K562 (cell line): ENCODE results near the gene CYTH1. TPM values are rescaled to one million over a fixed set of nuclear protein-coding genes. Genes with fewer than 3 reads are reported as not detected.

Experiments
- ATAC-seq: fragments of 200-7000 bp; cut with Tn5 transposase; 3 replicates; pipeline ENCODE4 v1.9.1; 2020; ENCODE audit warnings: moderate library complexity
- BruUV-seq: library from RNA; stranded (reverse); fragments of 400-500 nt; replicated peaks from 2 replicates; lab custom pipeline; 2021; lab: Mats Ljungman, UMichigan
- CTCF ChIA-PET: fragments of 300-600 bp; formaldehyde crosslinking; extraction: SDS; loops from one replicate; lab custom pipeline; 2021; ENCODE audit warnings: low intra/inter-chr PET ratio; lab: Yijun Ruan, JAX
- POLR2A ChIA-PET: fragments of 300-600, 350-650 bp; sonication (Branson Sonifier 250); formaldehyde crosslinking; extraction: SDS; loops from one replicate; lab custom pipeline; 2021; ENCODE audit warnings: antibody characterized with exemption, inconsistent platforms; lab: Yijun Ruan, JAX
- DNase-seq, 4 experiments: peaks; one replicate each; pipeline versions ENCODE4 v3.0.0 to v3.0.0-alpha.2; 2011 to 2018; ENCODE audit warnings: low spot score in 3 of 4, mixed read lengths in 3 of 4; ENCODE audit errors: extremely low read depth in 1 of 4
- FAIRE-seq: peaks from 2 replicates; lab custom pipeline; 2011; peaks lifted over from hg19 to GRCh38; lab: Jason Lieb, UNC
- H2AFZ ChIP-seq: 2 replicates; pipeline ENCODE4 v1.6.0; 2011; ENCODE audit warnings: low read depth, low read length, control low read depth, inconsistent platforms
- H3K27ac ChIP-seq: fragments of 200-600 bp; 3 replicates; pipeline ENCODE4 v1.8.0; 2011; ENCODE audit warnings: low read depth, mild to moderate bottlenecking, control low read depth, inconsistent platforms, low read length, moderate library complexity, mixed read lengths; ENCODE audit errors: extremely low read depth
- H3K27me3 ChIP-seq, 2 experiments: fragments of 300-600 bp in 1 of 2; 2 replicates in 1 of 2; 3 replicates in 1 of 2; pipeline versions ENCODE4 v1.6.0 to v1.8.0; 2011; ENCODE audit warnings: inconsistent platforms in 2 of 2, low read length in 2 of 2, mild to moderate bottlenecking in 1 of 2, mixed read lengths in 1 of 2, moderate library complexity in 1 of 2; ENCODE audit not compliant: control insufficient read depth in 2 of 2, insufficient read depth in 2 of 2
- H3K36me3 ChIP-seq: fragments of 300-600 bp; 3 replicates; pipeline ENCODE4 v1.8.0; 2011; ENCODE audit warnings: mild to moderate bottlenecking, low read length, inconsistent platforms; ENCODE audit not compliant: control insufficient read depth, insufficient read depth
- H3K4me1 ChIP-seq, 2 experiments: fragments of 200-600 bp in 1 of 2; replicated peaks in 1 of 2; 2 replicates in 1 of 2; 3 replicates in 1 of 2; pipeline versions ENCODE4 v1.5.1 to v1.8.0; 2011; ENCODE audit warnings: inconsistent platforms in 2 of 2, low read length in 2 of 2, mild to moderate bottlenecking in 1 of 2, mixed read lengths in 1 of 2, moderate library complexity in 1 of 2; ENCODE audit not compliant: control insufficient read depth in 2 of 2, insufficient read depth in 2 of 2
- H3K4me2 ChIP-seq: 2 replicates; pipeline ENCODE4 v1.6.1; 2011; ENCODE audit warnings: low read length, control low read depth, inconsistent platforms, mixed read lengths; ENCODE audit not compliant: insufficient read depth
- H3K4me3 ChIP-seq: fragments of 200-600 bp; sonication (generic), shearing (Covaris generic); 2 replicates; pipeline ENCODE4 v1.5.1; 2016; ENCODE audit warnings: control low read depth, inconsistent platforms
- H3K79me2 ChIP-seq: fragments of 200-600 bp; 3 replicates; pipeline ENCODE4 v1.8.0; 2011; ENCODE audit warnings: low read length, inconsistent platforms; ENCODE audit not compliant: control insufficient read depth, insufficient read depth
- H3K9ac ChIP-seq, 2 experiments: 2 replicates each; pipeline versions ENCODE4 v1.6.0 to v1.6.1; 2011; ENCODE audit warnings: low read depth in 2 of 2, low read length in 2 of 2, control low read depth in 1 of 2, inconsistent platforms in 1 of 2, mild to moderate bottlenecking in 1 of 2, mixed read lengths in 1 of 2; ENCODE audit not compliant: insufficient read depth in 1 of 2
- H3K9me1 ChIP-seq: one replicate; pipeline ENCODE4 v1.6.0; 2011; ENCODE audit warnings: inconsistent platforms, mild to moderate bottlenecking, low read length, moderate library complexity; ENCODE audit not compliant: control insufficient read depth, insufficient read depth
- H3K9me3 ChIP-seq: replicated peaks from 2 replicates; pipeline ENCODE4 v1.5.1; 2011; ENCODE audit warnings: low read depth, low read length, inconsistent platforms; ENCODE audit not compliant: control insufficient read depth, insufficient read depth
- H4K20me1 ChIP-seq: replicated peaks from 2 replicates; pipeline ENCODE4 v1.6.1; 2011; ENCODE audit warnings: low read length, inconsistent platforms, mixed read lengths; ENCODE audit not compliant: control insufficient read depth, insufficient read depth
- BCL6 ChIP-seq: fragments of 250-450 bp; sonication (Bioruptor Pico); IDR thresholded peaks from 2 replicates; pipeline ENCODE4 v1.4.0; 2020
- CBX5 ChIP-seq: IDR thresholded peaks from 2 replicates; pipeline ENCODE4 v1.6.1; 2014; ENCODE audit warnings: low read depth, borderline replicate concordance
- FOXK1 ChIP-seq: sonication (generic); formaldehyde crosslinking; IDR thresholded peaks from 2 replicates; pipeline ENCODE4 v1.8.0; 2022; ENCODE audit warnings: missing genetic modification reagents, mild to moderate bottlenecking, borderline replicate concordance
- GTF2F1 ChIP-seq: IDR thresholded peaks from 2 replicates; pipeline ENCODE4 v1.6.1; 2011; ENCODE audit warnings: low read depth, low read length, improper control_type of control experiment
- ILK ChIP-seq: fragments of 450-650 bp; IDR thresholded peaks from 2 replicates; pipeline ENCODE4 v1.6.1; 2016; ENCODE audit warnings: missing genetic modification characterization, low read depth, mild to moderate bottlenecking, missing compliant biosample characterization, moderate library complexity, borderline replicate concordance
- JUND ChIP-seq, 2 experiments: IDR thresholded peaks; 2 replicates in 1 of 2; 3 replicates in 1 of 2; pipeline ENCODE4 v1.6.1; 2011; ENCODE audit warnings: borderline replicate concordance in 2 of 2, low read depth in 2 of 2, low read length in 2 of 2, improper control_type of control experiment in 1 of 2, missing biosample characterization in 1 of 2, missing genetic modification characterization in 1 of 2, missing genetic modification reagents in 1 of 2
- RCOR1 ChIP-seq, 2 experiments: IDR thresholded peaks; 2 replicates each; pipeline ENCODE4 v1.6.1; 2012; ENCODE audit warnings: low read depth in 2 of 2, low read length in 2 of 2, borderline replicate concordance in 1 of 2, improper control_type of control experiment in 1 of 2
- SRSF3 ChIP-seq: fragments of 200-400 bp; formaldehyde crosslinking; IDR thresholded peaks from 2 replicates; pipeline ENCODE4 v1.6.1; 2016; ENCODE audit warnings: mild to moderate bottlenecking, low read length, moderate library complexity; ENCODE audit not compliant: insufficient read depth
- SRSF7 ChIP-seq: fragments of 200-400 bp; formaldehyde crosslinking; optimal IDR thresholded peaks from 2 replicates; pipeline ENCODE3; 2017; ENCODE audit warnings: mild to moderate bottlenecking, low read depth, low read length
- TCF7L2 ChIP-seq: fragments of 150-350 bp; IDR thresholded peaks from 2 replicates; pipeline ENCODE4 v1.6.1; 2016; ENCODE audit warnings: low read depth, mild to moderate bottlenecking, low read length, moderate library complexity
- ZNF146 ChIP-seq: IDR thresholded peaks from one replicate; pipeline ENCODE4 v1.6.1; 2018; ENCODE audit warnings: missing compliant biosample characterization; ENCODE audit not compliant: unreplicated experiment
- ZNF586 ChIP-seq: fragments of 450-650 bp; formaldehyde crosslinking; conservative IDR thresholded peaks from 2 replicates; pipeline ENCODE4 v1.4.0; 2020; ENCODE audit warnings: mild to moderate bottlenecking, moderate library complexity
- WGBS: fragments of 100-300 bp; shearing (Covaris generic); methylation state at CpG from one replicate; pipeline ENCODE4 v1.1.6; 2016; ENCODE audit warnings: low coverage, mixed read lengths; ENCODE audit not compliant: insufficient coverage; ENCODE audit errors: missing lambda C conversion rate; 5-methylcytosine and 5-hydroxymethylcytosine counted together
- in situ Hi-C: fragments of 300-500 bp; cut with MboI; formaldehyde crosslinking; loops from 4 replicates; pipeline ENCODE4 v1.15.0; 2018; ENCODE audit warnings: inconsistent platforms, mixed read lengths
- intact Hi-C: fragments of 100-400 bp; cut with micrococcal nuclease; formaldehyde crosslinking; loops from 2 replicates; pipeline ENCODE4 v1.14.2; 2022
- polyA plus RNA-seq, 8 experiments: library from polyadenylated mRNA; depleted of rRNA in 4 of 8; stranded (reverse) in 5 of 8; unstranded in 3 of 8; fragments of >200 nt; fragmentation: Nextera tagmentation in 2 of 8; fragmentation: Illumina TruSeq in 1 of 8; extraction: Ambion mirVana in 2 of 8; extraction: Trizol in 1 of 8; gene quantifications; 2 replicates each; pipeline versions ENCODE4 v1.2.1 to v1.2.3, GENCODE V29; 2011 to 2014; ENCODE audit warnings: inconsistent platforms in 1 of 8, missing spikeins in 1 of 8
- total RNA-seq, 7 experiments: library from RNA; depleted of rRNA in 6 of 7; stranded (reverse); fragments of >200 nt in 6 of 7; fragmentation: Illumina TruSeq in 2 of 7; extraction: Trizol in 2 of 7; gene quantifications; 2 replicates each; pipeline versions ENCODE4 v1.2.1 to v1.2.3, GENCODE V29; 2011 to 2021; ENCODE audit warnings: low replicate concordance in 1 of 7
- TF ChIP-seq, protein P1 (sequence below): sonication (generic); formaldehyde crosslinking; IDR thresholded peaks from 2 replicates; pipeline ENCODE4 v1.8.0; 2023; ENCODE audit warnings: mild to moderate bottlenecking, missing genetic modification reagents

CYTH1 gene
- total and polyA plus RNA-seq, 9 of the 15 experiments (the other 6 are each of a cell fraction or from before 2014, with no cell fraction given): 0.52 to 27.7 (median 16.8) TPM

DNA sequence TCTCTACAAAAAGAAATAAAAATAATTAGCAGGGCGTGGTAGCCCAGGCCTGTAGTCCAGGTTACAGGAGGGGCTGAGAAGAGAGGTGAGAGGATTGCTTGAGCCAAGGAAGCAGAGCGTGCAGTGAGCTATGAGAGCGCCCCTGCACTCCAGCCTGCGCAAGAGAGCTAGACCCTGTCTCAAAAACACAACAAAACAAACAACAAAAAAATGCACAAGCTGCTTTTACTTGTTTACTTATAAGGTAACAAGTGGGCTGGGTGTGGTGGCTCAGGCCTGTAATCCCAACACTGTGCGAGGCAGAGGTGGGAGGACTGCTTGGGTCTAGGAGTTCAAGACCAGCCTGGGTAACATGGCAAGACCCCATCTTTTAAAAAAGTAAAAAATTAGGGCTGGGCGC lies 1.7 kb downstream of the CYTH1 start:
- H3K27me3 ChIP-seq: no peaks in the 10 kb centered on the region
- peaks cover 53% of the 10 kb centered on the region for H3K79me2 ChIP-seq
- no peak for DNase-seq
- POLR2A ChIA-PET: interaction anchor here (0.6 to 1.2 kb wide), 4 partner anchors 9 to 75 kb away, joined by 3 to 5 read pairs (median 3); no protein-coding TSS in a partner anchor
- no peaks in the 10 kb centered on the region for H3K9me1 ChIP-seq
- no peak for FAIRE-seq
- BruUV-seq: no TSS peak
- H3K4me3 ChIP-seq: no peak overlapping the region
- peaks cover 35 to 52% of the 10 kb centered on the region in 2 experiments for H3K4me1 ChIP-seq
- 77% methylated on average over 6 of the region's 6 CpGs for WGBS
- H3K27ac ChIP-seq: peak overlapping the region; percentile 38; the same call in 2 of the 3 replicates
- no peak for ATAC-seq
- H3K9ac ChIP-seq: peak overlapping the region in 1 of 2 experiments; percentile 83; a peak in 1 of 4 replicates
- in situ Hi-C loops (no loop called here), intact Hi-C loops (loop anchor here (5.0 kb wide), 1 partner anchor 33 kb away; no protein-coding TSS in a partner anchor)
- H3K36me3 ChIP-seq: peaks cover 3% of the 10 kb centered on the region; the same call in 2 of the 3 replicates
- H4K20me1 ChIP-seq: 0 out of 2 replicates have a peak, but pooled peaks cover 3% of the 10 kb centered on the region
- H3K9me3 ChIP-seq: no peaks in the 10 kb centered on the region
- H2AFZ ChIP-seq: no peak overlapping the region
- CTCF ChIA-PET: interaction anchor here (0.7 kb wide), 1 partner anchor 334 kb away, joined by 4 read pairs; no protein-coding TSS in a partner anchor
- peak overlapping the region; percentile 10 for H3K4me2 ChIP-seq
- TF ChIP-seq TCF7L2 (no peak), SRSF3 (no peak), CBX5 (no peak), ZNF146 (CRISPR knock-in tag) (no peak), ZNF586 (CRISPR knock-in tag) (no peak), FOXK1 (CRISPR knock-in tag) (no peak), JUND (IDR thresholded peaks at IDR 0.05; ENCODE audit: borderline replicate concordance, low read depth, low read length) (no peak), JUND (tag; IDR thresholded peaks at IDR 0.05; ENCODE audit: borderline replicate concordance, low read depth, low read length) (no peak), ILK (tag) (no peak), BCL6 (CRISPR knock-in tag) (no peak), SRSF7 (no peak), RCOR1 (IDR thresholded peaks at IDR 0.05; ENCODE audit: borderline replicate concordance in 1 of 2, low read depth in 2 of 2, low read length in 2 of 2) (no peak), GTF2F1 (no peak)
- TF ChIP-seq, protein P1, sequence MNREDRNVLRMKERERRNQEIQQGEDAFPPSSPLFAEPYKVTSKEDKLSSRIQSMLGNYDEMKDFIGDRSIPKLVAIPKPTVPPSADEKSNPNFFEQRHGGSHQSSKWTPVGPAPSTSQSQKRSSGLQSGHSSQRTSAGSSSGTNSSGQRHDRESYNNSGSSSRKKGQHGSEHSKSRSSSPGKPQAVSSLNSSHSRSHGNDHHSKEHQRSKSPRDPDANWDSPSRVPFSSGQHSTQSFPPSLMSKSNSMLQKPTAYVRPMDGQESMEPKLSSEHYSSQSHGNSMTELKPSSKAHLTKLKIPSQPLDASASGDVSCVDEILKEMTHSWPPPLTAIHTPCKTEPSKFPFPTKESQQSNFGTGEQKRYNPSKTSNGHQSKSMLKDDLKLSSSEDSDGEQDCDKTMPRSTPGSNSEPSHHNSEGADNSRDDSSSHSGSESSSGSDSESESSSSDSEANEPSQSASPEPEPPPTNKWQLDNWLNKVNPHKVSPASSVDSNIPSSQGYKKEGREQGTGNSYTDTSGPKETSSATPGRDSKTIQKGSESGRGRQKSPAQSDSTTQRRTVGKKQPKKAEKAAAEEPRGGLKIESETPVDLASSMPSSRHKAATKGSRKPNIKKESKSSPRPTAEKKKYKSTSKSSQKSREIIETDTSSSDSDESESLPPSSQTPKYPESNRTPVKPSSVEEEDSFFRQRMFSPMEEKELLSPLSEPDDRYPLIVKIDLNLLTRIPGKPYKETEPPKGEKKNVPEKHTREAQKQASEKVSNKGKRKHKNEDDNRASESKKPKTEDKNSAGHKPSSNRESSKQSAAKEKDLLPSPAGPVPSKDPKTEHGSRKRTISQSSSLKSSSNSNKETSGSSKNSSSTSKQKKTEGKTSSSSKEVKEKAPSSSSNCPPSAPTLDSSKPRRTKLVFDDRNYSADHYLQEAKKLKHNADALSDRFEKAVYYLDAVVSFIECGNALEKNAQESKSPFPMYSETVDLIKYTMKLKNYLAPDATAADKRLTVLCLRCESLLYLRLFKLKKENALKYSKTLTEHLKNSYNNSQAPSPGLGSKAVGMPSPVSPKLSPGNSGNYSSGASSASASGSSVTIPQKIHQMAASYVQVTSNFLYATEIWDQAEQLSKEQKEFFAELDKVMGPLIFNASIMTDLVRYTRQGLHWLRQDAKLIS (CRISPR knock-in tag): no peak
- TF ChIP-seq, all 486 proteins: peak for 0
